Motor neuron (in vitro differentiated cells): ENCODE results near the gene TAS2R19. TPM values are rescaled to one million over a fixed set of nuclear protein-coding genes. Genes with fewer than 3 reads are reported as not detected.

Experiments used
- ATAC-seq, 8 experiments: fragments of 200-7000 bp; cut with Tn5 transposase; replicated peaks in 6 of 8; 2 replicates each; pipeline ENCODE4 v1.8.0; 2021; ENCODE audit warnings: mild to moderate bottlenecking in 8 of 8, moderate library complexity in 8 of 8
- H3K27ac ChIP-seq, 2 donors: fragments of 250-450 bp; sonication (Bioruptor Pico); 2 replicates each; pipeline ENCODE4 v1.9.0; 2021; ENCODE audit warnings: antibody characterized with exemption in 2 of 2, mild to moderate bottlenecking in 2 of 2, moderate library complexity in 1 of 2
- H3K4me1 ChIP-seq, 2 donors: fragments of 250-450 bp; sonication (Bioruptor Pico); replicated peaks in 1 of 2; 2 replicates each; pipeline ENCODE4 v1.6.1; 2021; ENCODE audit warnings: antibody characterized with exemption in 2 of 2, mild to moderate bottlenecking in 2 of 2, moderate library complexity in 1 of 2
- H3K4me3 ChIP-seq, 5 donors: fragments of 250-450 bp; sonication (Bioruptor Pico); 2 replicates each; pipeline ENCODE4 v1.9.0; 2021; ENCODE audit warnings: antibody characterized with exemption in 5 of 5, mild to moderate bottlenecking in 5 of 5, moderate library complexity in 4 of 5
- WGBS, 10 experiments: fragments of 450-650 bp; shearing (Covaris generic); methylation state at CpG; one replicate each; pipeline ENCODE4 v1.0.0; 2022; 5-methylcytosine and 5-hydroxymethylcytosine counted together
- in situ Hi-C, 9 experiments: fragments of 400-800 bp; cut with MboI; loops; one replicate each; pipeline ENCODE4 v1.15.0; 2021; ENCODE audit warnings: low sequenced_read_pairs in 9 of 9, low pct_unique_long_range_greater_than_20kb in 2 of 9; ENCODE audit not compliant: unreplicated experiment in 9 of 9
- total RNA-seq, 8 experiments: library from RNA; unstranded; fragments of 300-600 nt; gene quantifications; 2 replicates each; pipeline versions ENCODE4 v1.2.3 to v1.2.4, GENCODE V29; 2022

TAS2R19 gene
- total RNA-seq, 8 experiments from 2014 or later, result 1.5 to 16.7 (median 5.1) TPM

DNA sequence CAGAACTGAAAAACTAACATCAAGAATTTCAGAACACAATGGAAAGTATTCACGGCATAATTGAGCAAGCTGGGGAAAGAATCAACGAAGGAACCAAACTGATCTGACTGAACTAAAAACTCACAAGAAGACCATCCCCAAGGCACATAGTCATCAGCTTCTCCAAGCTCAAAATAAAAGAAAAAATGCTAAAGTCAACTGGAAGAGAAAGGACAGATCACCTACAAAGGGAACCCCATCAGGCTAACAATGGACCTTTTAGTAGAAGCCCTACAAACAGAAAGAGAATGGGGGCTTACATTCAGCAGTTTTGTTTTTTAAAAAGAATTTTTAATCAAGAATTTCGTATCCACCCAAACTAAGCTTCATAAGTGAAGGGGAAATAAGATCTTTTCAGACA lies 47.5 kb downstream of the TAS2R19 start:
- H3K4me1 ChIP-seq, result no peaks in the 10 kb centered on the region
- WGBS, 10 experiments, result 38 to 100% (median 95%) methylated on average over 1 to 3 of the region's 3 CpGs
- H3K27ac ChIP-seq, result no peak overlapping the region
- in situ Hi-C loops, result loop anchor here in 2 of 9 experiments (25.0 kb wide), 1 partner anchor 212 kb away; the partner anchor contains the start of gene TAS2R42 (in 2 of the 2)
- ATAC-seq, result no peak
- H3K4me3 ChIP-seq, result no peak overlapping the region

Other genes starting within 250 kb of the TAS2R19 start
- under 1 TPM in 1 of 8 experiments, not detected in 7; 0.41 TPM for gene TAS2R7, start 220.0 kb downstream of the TAS2R19 start, total RNA-seq
- under 1 TPM in 4 of 8 experiments, not detected in 4; 0.23 to 0.43 (median 0.30) TPM for gene TAS2R8, start 215.3 kb downstream of the TAS2R19 start, total RNA-seq
- under 1 TPM in 7 of 8 experiments, not detected in 1; 0.16 to 0.57 (median 0.40) TPM for gene TAS2R9, start 212.5 kb downstream of the TAS2R19 start, total RNA-seq
- 1 to 10 TPM in 6 of 8 experiments, under 1 TPM in 2; 0.50 to 3.3 (median 1.6) TPM for gene TAS2R10, start 196.3 kb downstream of the TAS2R19 start, total RNA-seq
- 10 to 100 TPM in 1 of 8 experiments, 1 to 10 TPM in 7; 4.2 to 13.9 (median 6.8) TPM for gene PRR4, start 173.1 kb downstream of the TAS2R19 start, total RNA-seq
- gene PRH1, start 138.4 kb downstream of the TAS2R19 start, total RNA-seq, result 10 to 100 TPM; 14.8 to 57.0 (median 28.8) TPM
- 1 to 10 TPM in 7 of 8 experiments, under 1 TPM in 1; 0.63 to 7.7 (median 1.6) TPM for gene TAS2R13, start 113.1 kb downstream of the TAS2R19 start, total RNA-seq
- 1 to 10 TPM in 4 of 8 experiments, under 1 TPM in 2, not detected in 2; 0.78 to 3.9 (median 1.4) TPM for gene PRH2, start 93.4 kb downstream of the TAS2R19 start, total RNA-seq
- gene TAS2R14, start 83.4 kb downstream of the TAS2R19 start, total RNA-seq, result 10 to 100 TPM in 1 of 8 experiments, 1 to 10 TPM in 7; 2.6 to 12.9 (median 4.0) TPM
- 1 to 10 TPM in 6 of 8 experiments, under 1 TPM in 2; 0.75 to 7.2 (median 1.8) TPM for gene TAS2R50, start 35.7 kb downstream of the TAS2R19 start, total RNA-seq
- gene TAS2R20, start 24.3 kb downstream of the TAS2R19 start, total RNA-seq, result 10 to 100 TPM in 1 of 8 experiments, 1 to 10 TPM in 6, under 1 TPM in 1; 0.96 to 13.2 (median 3.2) TPM
- 10 to 100 TPM in 2 of 8 experiments, 1 to 10 TPM in 6; 2.5 to 17.5 (median 4.7) TPM for gene TAS2R31, start 8.8 kb upstream of the TAS2R19 start, total RNA-seq
- gene TAS2R46, start 39.7 kb upstream of the TAS2R19 start, total RNA-seq, result 1 to 10 TPM in 7 of 8 experiments, under 1 TPM in 1; 0.83 to 9.3 (median 1.8) TPM
- 1 to 10 TPM in 5 of 8 experiments, under 1 TPM in 3; 0.65 to 5.2 (median 1.7) TPM for gene TAS2R43, start 69.7 kb upstream of the TAS2R19 start, total RNA-seq
- gene TAS2R30, start 112.0 kb upstream of the TAS2R19 start, total RNA-seq, result 10 to 100 TPM in 2 of 8 experiments, 1 to 10 TPM in 5, under 1 TPM in 1; 0.96 to 23.4 (median 3.9) TPM
- 10 to 100 TPM; 10.9 to 80.5 (median 15.5) TPM for gene SMIM10L1, start 148.6 kb upstream of the TAS2R19 start, total RNA-seq
- 1 to 10 TPM in 2 of 8 experiments, under 1 TPM in 3, not detected in 3; 0.11 to 2.8 (median 0.62) TPM for gene TAS2R42, start 164.3 kb upstream of the TAS2R19 start, total RNA-seq
- 1 to 10 TPM in 3 of 8 experiments, under 1 TPM in 3, not detected in 2; 0.32 to 1.7 (median 0.86) TPM for gene PRB3, start 247.1 kb upstream of the TAS2R19 start, total RNA-seq